OCI-LY1 (cell line): ENCODE data around the gene GIPR.

Experiments
- H2AFZ ChIP-seq: fragments of 200-600 bp; sonication (generic), shearing (Covaris generic); 2 replicates; pipeline ENCODE4 v1.6.0; 2014; ENCODE audit warnings: antibody characterized with exemption, mild to moderate bottlenecking, low read length
- H3F3A ChIP-seq: fragments of 200-600 bp; sonication (generic), shearing (Covaris generic); 2 replicates; pipeline ENCODE4 v1.6.0; 2014; ENCODE audit warnings: mild to moderate bottlenecking, antibody characterized with exemption, low read length, moderate library complexity; ENCODE audit not compliant: insufficient read depth
- H3K27ac ChIP-seq: fragments of 200-600 bp; sonication (generic); 2 replicates; pipeline ENCODE4 v1.5.1; 2014; ENCODE audit warnings: low read length, mixed run types, mild to moderate bottlenecking, low read depth; ENCODE audit not compliant: poor library complexity, severe bottlenecking
- H3K27me3 ChIP-seq: fragments of 200-600 bp; sonication (generic); 2 replicates; pipeline ENCODE4 v1.6.0; 2014; ENCODE audit warnings: antibody characterized with exemption, mild to moderate bottlenecking, low read length, moderate library complexity; ENCODE audit not compliant: insufficient read depth
- H3K36me3 ChIP-seq: fragments of 200-600 bp; sonication (generic); 2 replicates; pipeline ENCODE4 v1.6.1; 2014; ENCODE audit warnings: mild to moderate bottlenecking, antibody characterized with exemption, low read length, moderate library complexity, mixed read lengths; ENCODE audit not compliant: insufficient read depth
- H3K4me1 ChIP-seq: fragments of 200-600 bp; sonication (generic); 2 replicates; pipeline ENCODE4 v1.5.1; 2014; ENCODE audit warnings: mild to moderate bottlenecking, low read length, moderate library complexity; ENCODE audit not compliant: insufficient read depth, severe bottlenecking
- H3K4me2 ChIP-seq: fragments of 200-600 bp; sonication (generic), shearing (Covaris generic); 2 replicates; pipeline ENCODE4 v1.6.1; 2014; ENCODE audit warnings: low read length
- H3K4me3 ChIP-seq: fragments of 200-600 bp; sonication (generic); 2 replicates; pipeline ENCODE4 v1.5.1; 2014; ENCODE audit warnings: low read length, low read depth, mild to moderate bottlenecking, mixed read lengths; ENCODE audit not compliant: poor library complexity, severe bottlenecking
- H3K79me2 ChIP-seq: fragments of 200-600 bp; shearing (Covaris generic); 2 replicates; pipeline ENCODE4 v1.6.1; 2016; ENCODE audit warnings: mixed run types, low read length, mixed read lengths; ENCODE audit not compliant: insufficient read depth
- H3K9ac ChIP-seq: fragments of 200-600 bp; sonication (generic), shearing (Covaris generic); 2 replicates; pipeline ENCODE4 v1.6.1; 2014; ENCODE audit warnings: mild to moderate bottlenecking, low read length, mixed read lengths
- H3K9me2 ChIP-seq: fragments of 200-600 bp; sonication (generic), shearing (Covaris generic); 2 replicates; pipeline ENCODE4 v1.6.1; 2014; ENCODE audit warnings: low read depth, mild to moderate bottlenecking, low read length, mixed read lengths
- H3K9me3 ChIP-seq: fragments of 200-600 bp; shearing (Covaris generic); 2 replicates; pipeline ENCODE4 v1.6.1; 2014; ENCODE audit warnings: low read length, mixed read lengths
- H4K20me1 ChIP-seq: fragments of 200-600 bp; sonication (generic), shearing (Covaris generic); 2 replicates; pipeline ENCODE4 v1.6.0; 2016; ENCODE audit warnings: mild to moderate bottlenecking, low read length; ENCODE audit not compliant: insufficient read depth
- CTCF ChIP-seq: fragments of 200-600 bp; sonication (generic), shearing (Covaris generic); IDR thresholded peaks from 2 replicates; pipeline ENCODE4 v1.5.1; 2017; ENCODE audit warnings: mild to moderate bottlenecking, antibody characterized with exemption, low read length, moderate library complexity, mixed read lengths
- EZH2 ChIP-seq: fragments of 200-600 bp; sonication (generic), shearing (Covaris generic); IDR thresholded peaks from 2 replicates; pipeline ENCODE4 v1.8.0; 2017; ENCODE audit warnings: borderline replicate concordance, mixed run types, mild to moderate bottlenecking, antibody characterized with exemption, low read length, moderate library complexity, mixed read lengths

Gene GIPR

GRCh38 chr19:45701676-45702075 is 33.7 kb downstream of the GIPR start:
- Histone ChIP-seq H3K27me3 (no peaks in the 10 kb centered on the region), H3K4me2 (no peak overlapping the region), H3K9ac (no peak overlapping the region), H3K79me2 (no peaks in the 10 kb centered on the region), H3K9me3 (no peaks in the 10 kb centered on the region), H3K9me2 (no peaks in the 10 kb centered on the region), H2AFZ (no peak overlapping the region), H4K20me1 (no peaks in the 10 kb centered on the region), H3F3A (peaks cover 2% of the 10 kb centered on the region; the same call in 1 of the 2 replicates), H3K36me3 (peaks cover 38% of the 10 kb centered on the region), H3K4me3 (no peak overlapping the region), H3K27ac (no peak overlapping the region), H3K4me1 (peaks cover 10% of the 10 kb centered on the region)
- TF ChIP-seq CTCF (no peak), EZH2 (no peak)

- Histone ChIP-seq H3K27ac (no peak overlapping the region), H3K36me3 (peaks cover 30% of the 10 kb centered on the region), H4K20me1 (no peaks in the 10 kb centered on the region), H3K4me2 (no peak overlapping the region), H3K27me3 (no peaks in the 10 kb centered on the region), H2AFZ (no peak overlapping the region), H3F3A (peaks cover 16% of the 10 kb centered on the region; the same call in 1 of the 2 replicates), H3K4me3 (no peak overlapping the region), H3K4me1 (peaks cover 19% of the 10 kb centered on the region), H3K9me3 (no peaks in the 10 kb centered on the region), H3K79me2 (no peaks in the 10 kb centered on the region), H3K9ac (no peak overlapping the region), H3K9me2 (no peaks in the 10 kb centered on the region)
- TF ChIP-seq CTCF (no peak), EZH2 (no peak)
These were observed 37.1 kb downstream of the GIPR start for GRCh38 chr19:45705115-45705514.

GRCh38 chr19:45705710-45706415 is 37.8 kb downstream of the GIPR start:
- no peaks in the 10 kb centered on the region for H3K9me2 ChIP-seq
- H3F3A ChIP-seq: peaks cover 16% of the 10 kb centered on the region; the same call in 1 of the 2 replicates
- peak overlapping the region; percentile 92 for H3K27ac ChIP-seq
- H3K4me1 ChIP-seq: peaks cover 24% of the 10 kb centered on the region
- H3K36me3 ChIP-seq: peaks cover 31% of the 10 kb centered on the region
- no peak overlapping the region for H3K9ac ChIP-seq
- no peak overlapping the region for H2AFZ ChIP-seq
- no peaks in the 10 kb centered on the region for H3K9me3 ChIP-seq
- no peaks in the 10 kb centered on the region for H4K20me1 ChIP-seq
- no peaks in the 10 kb centered on the region for H3K79me2 ChIP-seq
- H3K27me3 ChIP-seq: no peaks in the 10 kb centered on the region
- H3K4me2 ChIP-seq: no peak overlapping the region
- TF ChIP-seq CTCF: no peak
- no peak for TF ChIP-seq EZH2
- H3K4me3 ChIP-seq: no peak overlapping the region
